ENCODE measurements around the gene IP6K3.

IP6K3 gene

GRCh38 chr6:33778444-33779121 lies 31.9 kb upstream of the IP6K3 start:
- TF ChIP-seq, protein P1, sequence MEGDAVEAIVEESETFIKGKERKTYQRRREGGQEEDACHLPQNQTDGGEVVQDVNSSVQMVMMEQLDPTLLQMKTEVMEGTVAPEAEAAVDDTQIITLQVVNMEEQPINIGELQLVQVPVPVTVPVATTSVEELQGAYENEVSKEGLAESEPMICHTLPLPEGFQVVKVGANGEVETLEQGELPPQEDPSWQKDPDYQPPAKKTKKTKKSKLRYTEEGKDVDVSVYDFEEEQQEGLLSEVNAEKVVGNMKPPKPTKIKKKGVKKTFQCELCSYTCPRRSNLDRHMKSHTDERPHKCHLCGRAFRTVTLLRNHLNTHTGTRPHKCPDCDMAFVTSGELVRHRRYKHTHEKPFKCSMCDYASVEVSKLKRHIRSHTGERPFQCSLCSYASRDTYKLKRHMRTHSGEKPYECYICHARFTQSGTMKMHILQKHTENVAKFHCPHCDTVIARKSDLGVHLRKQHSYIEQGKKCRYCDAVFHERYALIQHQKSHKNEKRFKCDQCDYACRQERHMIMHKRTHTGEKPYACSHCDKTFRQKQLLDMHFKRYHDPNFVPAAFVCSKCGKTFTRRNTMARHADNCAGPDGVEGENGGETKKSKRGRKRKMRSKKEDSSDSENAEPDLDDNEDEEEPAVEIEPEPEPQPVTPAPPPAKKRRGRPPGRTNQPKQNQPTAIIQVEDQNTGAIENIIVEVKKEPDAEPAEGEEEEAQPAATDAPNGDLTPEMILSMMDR (IDR thresholded peaks at IDR 0.05; ENCODE audit: borderline replicate concordance, insufficient read depth, low read depth, low read length): no peak
- H3K4me3 ChIP-seq (ENCODE audit: low read depth, low read length): no peak overlapping the region

GRCh38 chr6:33777398-33778388 lies 31.0 kb upstream of the IP6K3 start:
- no peak overlapping the region for H3K4me3 ChIP-seq (ENCODE audit: low read depth, low read length)
- TF ChIP-seq, protein P1 (IDR thresholded peaks at IDR 0.05; ENCODE audit: borderline replicate concordance, insufficient read depth, low read depth, low read length): no peak

- H3K4me3 ChIP-seq (ENCODE audit: low read depth, low read length): no peak overlapping the region
- TF ChIP-seq, protein P1 (IDR thresholded peaks at IDR 0.05; ENCODE audit: borderline replicate concordance, insufficient read depth, low read depth, low read length): no peak
These were observed 30.1 kb upstream of the IP6K3 start for GRCh38 chr6:33776764-33777163.

DNA sequence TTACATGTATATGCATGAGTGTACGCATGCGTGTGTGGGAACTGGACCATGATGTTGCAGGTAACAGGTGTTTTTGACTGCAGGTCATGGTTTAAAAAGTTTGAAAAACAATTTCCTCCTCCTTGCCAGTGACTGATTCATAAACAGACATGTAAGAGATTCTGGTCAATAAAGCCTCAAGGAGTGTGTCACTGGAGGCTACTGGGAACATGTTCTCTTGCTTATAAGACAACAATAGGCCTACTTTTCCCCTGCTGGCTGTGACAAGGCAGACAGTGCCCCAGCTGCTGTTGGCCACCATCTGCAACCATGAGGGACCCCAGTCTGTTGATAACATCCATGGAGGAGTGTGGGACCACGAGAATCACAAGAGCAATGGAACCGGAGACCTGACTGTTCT lies 29.5 kb upstream of the IP6K3 start:
- TF ChIP-seq, protein P1 (IDR thresholded peaks at IDR 0.05; ENCODE audit: borderline replicate concordance, insufficient read depth, low read depth, low read length): no peak
- no peak overlapping the region for H3K4me3 ChIP-seq (ENCODE audit: low read depth, low read length)

GRCh38 chr6:33774774-33775173 lies 28.1 kb upstream of the IP6K3 start:
- TF ChIP-seq, protein P1 (IDR thresholded peaks at IDR 0.05; ENCODE audit: borderline replicate concordance, insufficient read depth, low read depth, low read length): no peak

GRCh38 chr6:33772902-33773472 lies 26.3 kb upstream of the IP6K3 start:
- TF ChIP-seq, protein P1 (IDR thresholded peaks at IDR 0.05; ENCODE audit: borderline replicate concordance, insufficient read depth, low read depth, low read length): no peak
- no peak overlapping the region for H3K4me3 ChIP-seq (ENCODE audit: low read depth, low read length)

More at GRCh38 chr6:33774774-33775173, 28.1 kb upstream of the IP6K3 start:
- H3K4me3 ChIP-seq (ENCODE audit: low read depth, low read length): no peak overlapping the region

All from GM12875 (cell line).